Spleen (tissue), 7 donors: ENCODE data around the gene TSC22D3.

Experiments
- CTCF ChIP-seq, 11 experiments: fragments of 200-600 bp in 7 of 11; fragments of 450-650 bp in 4 of 11; sonication (generic) in 4 of 11; IDR thresholded peaks in 8 of 11; conservative IDR thresholded peaks in 3 of 11; 1 replicate in 7 of 11; 2 replicates in 4 of 11; pipeline versions ENCODE4 v1.4.0 to v1.8.0; 2016 to 2021; ENCODE audit warnings: antibody characterized with exemption in 11 of 11, inconsistent platforms in 4 of 11, mild to moderate bottlenecking in 1 of 11
- POLR2A ChIP-seq, 3 donors: fragments of 450-650 bp; IDR thresholded peaks; one replicate each; pipeline ENCODE4 v1.5.1; 2017; ENCODE audit warnings: antibody characterized with exemption in 3 of 3, mild to moderate bottlenecking in 1 of 3
- donor health status: DM: no; HTN: no; CAD: no; lungs with moderate emphysema.
- donor health status: DM: no; HTN: no; CAD: no.
- donor health status: DM: no; HTN: no; CAD: no.

GRCh38 chrX:107760304-107761077, 15.1 kb downstream of the TSC22D3 start:
- TF ChIP-seq CTCF (IDR thresholded peaks at IDR 0.05 in 8 of 11, conservative IDR thresholded peaks at IDR 0.05 in 3 of 11) (no peak), POLR2A (IDR thresholded peaks at IDR 0.05) (no peak)
